BJ (cell line): ENCODE results near the gene EPGN. TPM values are rescaled to one million over a fixed set of nuclear protein-coding genes. Genes with fewer than 3 reads are reported as not detected.
A peak's percentile ranks its signal among the peaks of the same experiment; 100 is the strongest.

Experiments used
- CTCF ChIA-PET: fragments of 350-600 bp; formaldehyde crosslinking; extraction: SDS; loops from one replicate; lab custom pipeline; 2021; ENCODE audit warnings: antibody characterized with exemption, inconsistent platforms; lab: Yijun Ruan, JAX
- POLR2A ChIA-PET: fragments of 300-600 bp; sonication (Branson Sonifier 250); formaldehyde crosslinking; extraction: SDS; loops from one replicate; lab custom pipeline; 2021; ENCODE audit warnings: antibody characterized with exemption; lab: Charles Lee
- DNase-seq: peaks from one replicate; pipeline ENCODE4 v3.0.0-alpha.2; 2011; ENCODE audit warnings: low read depth
- H3K27me3 ChIP-seq: 2 replicates; pipeline ENCODE4 v1.6.0; 2011; ENCODE audit warnings: low read length; ENCODE audit not compliant: control insufficient read depth, insufficient read depth
- H3K36me3 ChIP-seq: 2 replicates; pipeline ENCODE4 v1.5.1; 2011; ENCODE audit warnings: low read length; ENCODE audit not compliant: control insufficient read depth, insufficient read depth
- H3K4me3 ChIP-seq: 2 replicates; pipeline ENCODE4 v1.5.1; 2011; ENCODE audit warnings: low read depth, mild to moderate bottlenecking, control low read depth, low read length
- CTCF ChIP-seq: IDR thresholded peaks from 2 replicates; pipeline ENCODE4 v1.5.1; 2011; ENCODE audit warnings: low read depth, mild to moderate bottlenecking, control low read depth, inconsistent platforms, low read length, moderate library complexity; ENCODE audit not compliant: insufficient read depth
- polyA plus RNA-seq: library from polyadenylated mRNA; depleted of rRNA; stranded (reverse); fragments of >200 nt; gene quantifications from 2 replicates; pipeline ENCODE4 v1.2.3, GENCODE V29; 2011

Gene EPGN
- polyA plus RNA-seq, 1 experiment, result 0.13 TPM

- POLR2A ChIA-PET, result no interaction called here
- no peak for DNase-seq
- TF ChIP-seq CTCF, result no peak
- H3K4me3 ChIP-seq, result no peak overlapping the region
- no peaks in the 10 kb centered on the region for H3K36me3 ChIP-seq
- H3K27me3 ChIP-seq, result no peaks in the 10 kb centered on the region
- CTCF ChIA-PET, result interaction anchor here (0.7 to 1.6 kb wide), 3 partner anchors 8 to 489 kb away, joined by 3 to 4 read pairs (median 4); no protein-coding TSS in a partner anchor
These were observed 4.1 kb upstream of the EPGN start for GRCh38 chr4:74304095-74304625.

- no peaks in the 10 kb centered on the region for H3K27me3 ChIP-seq
- H3K4me3 ChIP-seq, result no peak overlapping the region
- ChIA-PET POLR2A (no interaction called here), CTCF (interaction anchor here (0.9 kb wide), 1 partner anchor 74 kb away, joined by 3 read pairs; no protein-coding TSS in a partner anchor)
- H3K36me3 ChIP-seq, result no peaks in the 10 kb centered on the region
- DNase-seq, result no peak
- TF ChIP-seq CTCF, result no peak
These were observed 3.3 kb upstream of the EPGN start for GRCh38 chr4:74305000-74305399.

GRCh38 chr4:74307170-74307569, 1.1 kb upstream of the EPGN start:
- CTCF ChIA-PET, result interaction anchor here (0.9 to 1.1 kb wide), 3 partner anchors 13 to 118 kb away, joined by 3 to 5 read pairs (median 4); no protein-coding TSS in a partner anchor
- H3K4me3 ChIP-seq, result no peak overlapping the region
- POLR2A ChIA-PET, result no interaction called here
- no peaks in the 10 kb centered on the region for H3K27me3 ChIP-seq
- DNase-seq, result no peak
- TF ChIP-seq CTCF, result no peak
- no peaks in the 10 kb centered on the region for H3K36me3 ChIP-seq

DNA sequence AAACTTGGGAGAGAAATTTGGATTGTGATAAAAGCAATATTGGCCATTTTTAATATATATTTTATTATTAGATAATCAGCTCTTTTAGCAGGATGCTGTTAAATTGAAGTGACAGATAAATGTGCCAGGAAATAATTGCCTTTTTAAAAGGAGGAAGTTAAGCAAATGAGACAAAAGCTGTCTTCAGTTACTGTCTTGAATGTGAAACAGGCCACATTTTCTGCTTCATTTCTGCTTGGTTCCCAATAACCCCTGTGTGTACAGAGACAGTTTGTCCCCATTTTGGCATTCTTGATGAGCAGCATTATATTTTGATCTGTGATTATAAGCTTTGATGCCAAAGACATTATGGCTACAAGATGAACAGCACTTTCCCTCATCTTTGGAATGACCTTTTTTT, 953 bp downstream of the EPGN start:
- CTCF ChIA-PET, result interaction anchor here (0.8 to 2.5 kb wide), 6 partner anchors 11 to 1001 kb away, joined by 3 to 15 read pairs (median 4); partner anchors contain the start of gene MTHFD2L
- DNase-seq, result no peak
- Histone ChIP-seq H3K36me3 (no peaks in the 10 kb centered on the region), H3K4me3 (no peak overlapping the region), H3K27me3 (no peaks in the 10 kb centered on the region)
- POLR2A ChIA-PET, result no interaction called here
- TF ChIP-seq CTCF, result no peak

DNA sequence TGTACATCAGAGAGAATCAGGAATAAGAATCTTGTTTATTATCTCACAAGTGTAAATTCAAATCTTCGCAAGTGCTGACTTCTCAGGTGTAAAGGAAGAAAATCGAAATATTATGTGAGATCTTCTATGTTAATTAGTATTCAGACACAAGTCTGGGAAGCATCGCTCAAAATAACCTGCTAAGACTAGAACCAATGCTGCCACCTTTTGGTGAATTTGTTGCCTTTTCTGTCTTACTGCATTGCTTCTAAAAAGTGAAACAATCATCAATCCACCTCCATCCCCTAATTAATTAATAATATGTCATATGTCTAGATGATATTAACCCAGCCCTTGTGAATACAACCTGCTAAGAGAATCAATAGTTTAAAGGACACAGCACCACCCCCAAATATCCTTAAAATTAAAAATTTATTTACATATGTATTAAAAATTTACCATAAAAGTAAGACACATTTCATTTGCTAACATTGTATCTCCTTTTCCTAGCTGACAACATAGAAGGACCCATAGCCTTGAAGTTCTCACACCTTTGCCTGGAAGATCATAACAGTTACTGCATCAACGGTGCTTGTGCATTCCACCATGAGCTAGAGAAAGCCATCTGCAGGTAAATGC, 3.5 kb downstream of the EPGN start:
- CTCF ChIA-PET, result interaction anchor here (0.7 to 2.0 kb wide), 10 partner anchors 8 to 160 kb away, joined by 3 to 23 read pairs (median 4); no protein-coding TSS in a partner anchor
- TF ChIP-seq CTCF, result peak; percentile 69
- POLR2A ChIA-PET, result no interaction called here
- Histone ChIP-seq H3K36me3 (no peaks in the 10 kb centered on the region), H3K4me3 (no peak overlapping the region), H3K27me3 (no peaks in the 10 kb centered on the region)
- no peak for DNase-seq
